ENCODE data around the gene TRABD2A. TPM values are rescaled to one million over a fixed set of nuclear protein-coding genes. Genes with fewer than 3 reads are reported as not detected.

Gene TRABD2A
- total and polyA plus RNA-seq, 9 donors = 12.2 to 71.0 (median 33.3) TPM

DNA sequence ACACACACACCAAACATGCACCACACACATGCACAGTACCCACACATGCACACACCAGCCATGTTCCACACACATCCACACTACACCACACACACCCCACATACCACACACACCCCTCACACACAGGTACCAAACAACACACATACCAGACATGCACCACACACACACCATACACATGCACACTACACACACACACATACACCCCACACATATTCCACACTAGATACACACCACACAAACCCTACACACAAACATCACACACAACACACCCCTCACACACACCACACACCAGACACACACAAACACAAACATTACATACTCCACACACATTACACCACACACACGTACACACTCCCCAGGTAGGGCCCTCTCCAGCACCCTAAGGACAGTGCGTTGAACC lies 51.2 kb downstream of the TRABD2A start:
- intact Hi-C loops (cut with DNase I) = no loop called here

DNA sequence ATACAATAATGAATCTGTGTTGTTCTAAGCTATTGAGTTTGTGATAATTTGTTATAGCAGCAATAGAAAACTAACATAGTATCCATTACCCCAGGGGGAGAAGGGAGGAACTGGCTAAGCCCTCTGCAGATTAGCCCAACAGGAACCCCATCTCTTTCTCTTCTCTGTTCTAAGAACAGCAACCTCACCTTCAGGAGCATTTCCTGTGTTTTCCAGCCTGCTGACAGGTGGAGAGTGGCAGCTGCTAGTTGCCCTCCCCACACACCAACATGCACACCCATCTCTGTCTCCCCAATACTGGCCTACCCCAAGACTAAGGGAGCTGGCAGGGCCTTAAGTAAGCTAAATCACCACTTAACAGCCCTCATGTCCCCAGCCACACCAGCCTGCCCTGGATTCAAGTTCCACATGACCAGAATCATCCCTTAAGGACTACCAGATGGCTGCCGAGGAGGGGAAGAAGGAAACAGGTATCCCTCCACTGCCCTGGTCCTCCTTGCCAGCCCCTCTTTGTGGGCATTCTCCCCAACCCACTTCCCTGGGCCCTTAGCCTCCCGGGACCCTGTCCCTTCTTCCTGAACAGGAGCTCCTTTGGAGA lies 52.8 kb downstream of the TRABD2A start:
- intact Hi-C loops (cut with DNase I) = no loop called here
- WGBS, 3 donors = 76 to 87% (median 84%) methylated on average over 2 of the region's 2 CpGs
- no peak for TF ChIP-seq EP300 (IDR thresholded peaks at IDR 0.05)
- DNase-seq = no peak
- H3K4me1 ChIP-seq (ENCODE audit: insufficient read depth) = peaks cover 14% of the 10 kb centered on the region
- no peaks in the 10 kb centered on the region for H3K36me3 ChIP-seq
- no peaks in the 10 kb centered on the region for H3K27me3 ChIP-seq
- no peaks in the 10 kb centered on the region for H3K9me3 ChIP-seq
- no peak overlapping the region for H3K4me3 ChIP-seq
- H3K27ac ChIP-seq = no peak overlapping the region

More for the DNA sequence above, 51.2 kb downstream of the TRABD2A start:
- Histone ChIP-seq H3K27me3 (no peaks in the 10 kb centered on the region), H3K4me3 (no peak overlapping the region), H3K4me1 (ENCODE audit: insufficient read depth) (peaks cover 14% of the 10 kb centered on the region), H3K27ac (no peak overlapping the region), H3K36me3 (no peaks in the 10 kb centered on the region), H3K9me3 (no peaks in the 10 kb centered on the region)
- WGBS, 3 donors = 72 to 83% (median 80%) methylated on average over 2 of the region's 2 CpGs
- no peak for DNase-seq
- no peak for TF ChIP-seq EP300 (IDR thresholded peaks at IDR 0.05)
- TF ChIP-seq, protein P1, sequence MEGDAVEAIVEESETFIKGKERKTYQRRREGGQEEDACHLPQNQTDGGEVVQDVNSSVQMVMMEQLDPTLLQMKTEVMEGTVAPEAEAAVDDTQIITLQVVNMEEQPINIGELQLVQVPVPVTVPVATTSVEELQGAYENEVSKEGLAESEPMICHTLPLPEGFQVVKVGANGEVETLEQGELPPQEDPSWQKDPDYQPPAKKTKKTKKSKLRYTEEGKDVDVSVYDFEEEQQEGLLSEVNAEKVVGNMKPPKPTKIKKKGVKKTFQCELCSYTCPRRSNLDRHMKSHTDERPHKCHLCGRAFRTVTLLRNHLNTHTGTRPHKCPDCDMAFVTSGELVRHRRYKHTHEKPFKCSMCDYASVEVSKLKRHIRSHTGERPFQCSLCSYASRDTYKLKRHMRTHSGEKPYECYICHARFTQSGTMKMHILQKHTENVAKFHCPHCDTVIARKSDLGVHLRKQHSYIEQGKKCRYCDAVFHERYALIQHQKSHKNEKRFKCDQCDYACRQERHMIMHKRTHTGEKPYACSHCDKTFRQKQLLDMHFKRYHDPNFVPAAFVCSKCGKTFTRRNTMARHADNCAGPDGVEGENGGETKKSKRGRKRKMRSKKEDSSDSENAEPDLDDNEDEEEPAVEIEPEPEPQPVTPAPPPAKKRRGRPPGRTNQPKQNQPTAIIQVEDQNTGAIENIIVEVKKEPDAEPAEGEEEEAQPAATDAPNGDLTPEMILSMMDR (IDR thresholded peaks at IDR 0.05) = no peak
- TF ChIP-seq POLR2A (IDR thresholded peaks at IDR 0.05) = no peak

DNA sequence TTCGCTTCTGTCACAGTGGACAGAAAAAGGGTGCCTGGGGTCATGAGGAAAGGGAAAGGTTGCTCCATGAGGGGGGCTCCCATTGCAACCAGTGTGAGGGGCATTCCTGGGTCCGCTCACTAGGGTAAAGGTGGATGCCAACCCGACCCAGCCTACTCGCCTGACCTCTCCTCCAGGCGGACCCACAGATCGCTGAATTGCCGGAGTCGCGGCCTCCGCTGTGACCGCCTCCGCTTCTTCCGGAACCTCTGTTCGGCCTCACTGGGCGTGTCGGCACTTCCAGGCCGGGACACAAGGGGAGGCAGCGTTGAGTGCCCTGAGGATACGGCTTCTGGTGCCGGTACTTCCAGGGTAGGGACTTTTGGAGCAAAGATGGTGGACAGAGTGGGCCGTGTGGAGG lies 57.1 kb downstream of the TRABD2A start:
- no peaks in the 10 kb centered on the region for H3K27me3 ChIP-seq
- no peaks in the 10 kb centered on the region for H3K9me3 ChIP-seq
- WGBS, 3 donors = 95 to 98% (median 98%) methylated on average over 21 of the region's 21 CpGs

DNA sequence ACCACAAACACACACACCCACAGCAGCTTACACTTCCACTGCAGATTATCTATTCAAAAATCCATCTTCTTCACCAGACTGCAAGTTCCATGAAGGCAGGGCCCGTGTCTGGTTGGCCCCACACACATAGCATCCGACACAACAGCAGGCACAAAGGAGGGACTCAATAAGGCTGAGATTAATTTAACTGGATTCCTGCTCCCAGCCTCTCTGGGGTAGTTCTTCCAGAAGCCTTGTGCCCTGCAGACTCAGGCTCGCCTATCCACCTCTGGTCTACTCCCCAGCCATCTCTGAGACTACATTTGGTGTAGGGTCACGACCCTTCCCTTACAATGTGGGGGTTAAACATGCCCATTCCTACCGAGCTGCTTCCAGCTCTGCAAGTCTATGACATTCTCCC lies 57.7 kb downstream of the TRABD2A start:
- Histone ChIP-seq H3K9me3 (no peaks in the 10 kb centered on the region), H3K27ac (no peak overlapping the region), H3K4me3 (no peak overlapping the region), H3K36me3 (no peaks in the 10 kb centered on the region), H3K27me3 (no peaks in the 10 kb centered on the region), H3K4me1 (ENCODE audit: insufficient read depth) (no peaks in the 10 kb centered on the region)
- no peak for DNase-seq
- WGBS, 3 donors = 81 to 91% (median 84%) methylated on average over 5 of the region's 5 CpGs
- intact Hi-C loops (cut with DNase I) = no loop called here
- TF ChIP-seq, protein P1 (IDR thresholded peaks at IDR 0.05) = no peak
- TF ChIP-seq POLR2A (IDR thresholded peaks at IDR 0.05) (no peak), EP300 (IDR thresholded peaks at IDR 0.05) (no peak)

More for the DNA sequence above, 57.1 kb downstream of the TRABD2A start:
- Histone ChIP-seq H3K4me1 (ENCODE audit: insufficient read depth) (no peaks in the 10 kb centered on the region), H3K27ac (no peak overlapping the region), H3K4me3 (no peak overlapping the region), H3K36me3 (no peaks in the 10 kb centered on the region)
- intact Hi-C loops (cut with DNase I) = no loop called here
- TF ChIP-seq EP300 (IDR thresholded peaks at IDR 0.05) = no peak
- TF ChIP-seq POLR2A (IDR thresholded peaks at IDR 0.05) = no peak
- TF ChIP-seq, protein P1 (IDR thresholded peaks at IDR 0.05) = no peak
- DNase-seq = no peak

DNA sequence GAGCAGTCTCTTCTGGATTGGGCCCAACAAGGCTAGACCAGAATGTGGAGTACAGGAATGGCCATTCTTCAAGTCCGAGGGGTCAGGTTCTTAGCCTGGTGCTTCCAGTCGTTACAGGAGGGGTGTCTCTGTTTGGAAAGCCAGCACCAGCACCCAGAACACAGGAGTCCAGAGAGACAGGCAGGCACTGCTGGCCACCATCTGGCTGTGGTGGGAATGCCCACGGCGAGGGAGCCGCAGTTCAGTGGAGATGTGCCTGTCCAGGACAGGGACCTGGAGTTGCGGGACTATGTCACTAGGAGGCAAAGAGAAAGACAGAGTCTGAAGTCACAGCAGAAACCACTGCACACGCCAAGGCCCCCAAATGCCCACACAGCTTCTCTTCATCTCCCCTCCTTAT lies 59.1 kb downstream of the TRABD2A start:
- Histone ChIP-seq H3K4me3 (no peak overlapping the region), H3K4me1 (ENCODE audit: insufficient read depth) (no peaks in the 10 kb centered on the region), H3K27me3 (no peaks in the 10 kb centered on the region), H3K36me3 (no peaks in the 10 kb centered on the region), H3K27ac (no peak overlapping the region), H3K9me3 (no peaks in the 10 kb centered on the region)
- DNase-seq = no peak
- intact Hi-C loops (cut with DNase I) = no loop called here
- WGBS, 3 donors = 84 to 91% (median 90%) methylated on average over 7 of the region's 7 CpGs
- no peak for TF ChIP-seq POLR2A (IDR thresholded peaks at IDR 0.05)
- TF ChIP-seq, protein P1 (IDR thresholded peaks at IDR 0.05) = no peak
- no peak for TF ChIP-seq EP300 (IDR thresholded peaks at IDR 0.05)
